GM12873 (cell line): ENCODE measurements around the gene ATP5PF.

Experiments used
- TF ChIP-seq, protein P1 (sequence below): IDR thresholded peaks from 2 replicates; pipeline ENCODE4 v1.5.1; 2012; ENCODE audit warnings: low read depth, mild to moderate bottlenecking, moderate library complexity, low read length, control low read depth; ENCODE audit not compliant: insufficient read depth; ENCODE audit errors: missing control alignments

Gene ATP5PF

DNA sequence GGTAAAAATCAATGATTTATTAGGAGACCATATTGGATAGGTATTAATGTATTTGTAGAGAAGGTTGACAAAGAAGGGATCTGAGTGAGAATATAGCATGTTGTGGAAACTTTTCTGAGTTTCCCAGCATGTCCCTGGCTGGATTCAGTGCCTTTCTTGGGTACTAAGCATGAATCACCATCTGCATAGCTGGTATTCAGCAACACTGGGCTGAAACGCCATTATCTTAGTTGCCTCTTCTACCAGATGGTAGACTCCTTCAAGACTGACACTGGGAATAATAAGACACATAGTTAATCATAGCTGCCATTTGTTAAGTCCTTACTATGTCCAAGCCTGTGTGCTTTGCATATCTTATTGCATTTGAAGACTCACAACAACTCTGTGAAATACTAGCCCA, 45.5 kb downstream of the ATP5PF start:
- TF ChIP-seq, protein P1, sequence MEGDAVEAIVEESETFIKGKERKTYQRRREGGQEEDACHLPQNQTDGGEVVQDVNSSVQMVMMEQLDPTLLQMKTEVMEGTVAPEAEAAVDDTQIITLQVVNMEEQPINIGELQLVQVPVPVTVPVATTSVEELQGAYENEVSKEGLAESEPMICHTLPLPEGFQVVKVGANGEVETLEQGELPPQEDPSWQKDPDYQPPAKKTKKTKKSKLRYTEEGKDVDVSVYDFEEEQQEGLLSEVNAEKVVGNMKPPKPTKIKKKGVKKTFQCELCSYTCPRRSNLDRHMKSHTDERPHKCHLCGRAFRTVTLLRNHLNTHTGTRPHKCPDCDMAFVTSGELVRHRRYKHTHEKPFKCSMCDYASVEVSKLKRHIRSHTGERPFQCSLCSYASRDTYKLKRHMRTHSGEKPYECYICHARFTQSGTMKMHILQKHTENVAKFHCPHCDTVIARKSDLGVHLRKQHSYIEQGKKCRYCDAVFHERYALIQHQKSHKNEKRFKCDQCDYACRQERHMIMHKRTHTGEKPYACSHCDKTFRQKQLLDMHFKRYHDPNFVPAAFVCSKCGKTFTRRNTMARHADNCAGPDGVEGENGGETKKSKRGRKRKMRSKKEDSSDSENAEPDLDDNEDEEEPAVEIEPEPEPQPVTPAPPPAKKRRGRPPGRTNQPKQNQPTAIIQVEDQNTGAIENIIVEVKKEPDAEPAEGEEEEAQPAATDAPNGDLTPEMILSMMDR, result no peak

DNA sequence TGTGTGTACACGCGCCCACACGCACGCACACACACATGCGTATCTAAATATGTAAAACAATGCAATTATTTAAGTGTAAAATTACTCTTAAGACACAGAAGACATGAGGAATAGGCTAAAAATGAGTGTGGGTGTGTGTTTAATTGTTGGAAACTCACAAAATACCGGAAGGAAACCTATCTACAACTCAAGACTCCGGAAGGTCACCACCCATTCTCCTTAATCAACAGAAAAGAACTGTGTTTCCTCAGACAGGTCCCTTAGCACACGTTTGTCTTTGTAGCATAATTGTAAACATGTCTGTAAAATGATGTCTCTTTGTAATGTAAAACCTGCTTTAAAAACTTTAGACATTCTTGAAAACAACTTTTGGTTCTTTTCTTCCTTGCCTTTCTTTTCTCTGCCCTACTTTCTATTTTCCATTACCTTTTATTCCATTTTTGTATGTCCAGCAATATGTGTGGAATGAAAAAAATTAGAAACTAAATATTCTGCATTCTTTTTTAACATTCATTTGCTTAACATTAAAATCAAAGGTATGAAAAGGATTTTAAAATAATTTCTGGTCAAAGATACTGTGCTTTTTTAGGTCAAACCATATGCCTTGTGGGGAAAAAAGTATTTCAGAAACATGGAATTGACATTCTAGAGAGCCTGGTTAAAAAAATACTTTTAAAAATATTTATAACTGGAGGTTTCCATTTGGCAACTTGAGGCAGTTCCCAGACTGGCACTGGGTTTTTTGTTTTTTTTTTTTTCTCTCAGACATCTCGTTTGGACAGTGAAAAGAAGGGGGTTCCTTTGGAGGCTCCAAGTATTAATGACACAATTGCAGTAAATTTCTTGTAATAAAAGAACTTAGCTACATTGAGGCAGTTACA, 46.2 kb downstream of the ATP5PF start:
- TF ChIP-seq, protein P1, result no peak

DNA sequence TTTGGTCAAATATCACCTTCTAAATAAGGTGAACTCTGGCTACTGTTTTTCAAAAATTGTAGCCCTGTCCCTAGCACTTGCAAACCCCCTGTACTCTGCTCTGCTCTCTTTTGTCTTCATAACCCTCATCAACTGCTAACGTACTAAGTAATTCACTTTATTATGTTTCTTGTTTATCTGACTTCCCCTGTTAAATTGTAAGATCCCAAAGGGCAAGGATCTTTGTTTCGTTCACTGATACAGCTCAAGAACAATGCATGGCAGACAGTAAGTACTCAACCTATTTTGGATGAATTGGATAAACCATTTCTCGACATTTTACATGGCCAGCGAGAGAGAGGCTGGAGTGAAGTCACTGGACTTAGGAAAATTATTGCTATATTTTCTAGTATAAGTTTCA, 46.9 kb downstream of the ATP5PF start:
- TF ChIP-seq, protein P1, result no peak

DNA sequence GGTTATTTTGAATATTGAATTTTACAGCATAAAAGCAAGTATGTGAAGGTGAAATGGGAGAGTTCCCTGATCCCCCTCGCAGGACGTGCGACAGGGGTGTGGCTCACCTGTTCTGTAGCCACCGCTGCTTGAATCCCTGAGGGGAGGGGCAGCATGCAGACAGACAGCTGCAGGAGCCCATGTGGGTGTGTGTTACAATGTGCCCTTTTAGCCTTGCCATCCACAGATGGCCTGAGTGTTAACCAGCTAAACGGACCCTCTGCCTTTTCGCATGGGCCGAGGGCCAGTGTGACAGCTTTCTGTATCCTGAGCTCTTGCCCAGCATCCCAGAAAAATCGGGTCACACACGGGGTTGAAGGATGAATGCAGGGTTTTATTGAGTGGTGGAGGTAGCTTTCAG, 52.3 kb downstream of the ATP5PF start:
- TF ChIP-seq, protein P1, result no peak

DNA sequence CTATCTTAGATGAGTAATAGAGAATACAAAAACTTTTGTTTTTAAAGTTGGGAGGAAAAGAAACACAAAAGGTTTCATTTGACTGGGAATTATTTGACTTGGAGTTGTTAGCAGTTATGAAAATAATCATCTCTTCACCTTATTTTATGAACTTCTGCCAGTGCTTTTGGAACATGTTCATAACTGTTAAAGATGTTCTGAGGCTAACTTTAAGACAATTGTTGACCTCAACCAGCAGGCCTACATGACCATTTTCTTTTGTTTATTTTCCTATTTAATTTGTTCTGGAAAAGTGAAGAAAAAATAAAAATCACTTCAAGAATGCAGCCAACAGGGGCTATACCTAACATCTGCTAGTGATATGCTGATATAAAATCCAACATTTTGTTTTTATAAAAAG, 58.3 kb downstream of the ATP5PF start:
- TF ChIP-seq, protein P1, result no peak
